Activated T-cell treated with anti-CD3 and anti-CD28 coated beads for 1 hour (primary cell): Measurements from ENCODE around the gene HECA.
"Not testable (repeated sequence)": the region's sequence is repeated elsewhere in the genome, so short reads cannot be mapped to it uniquely, and the experiment has no call there.

ENCODE experiments used
- DNase-seq: peaks from one replicate; pipeline ENCODE4 v3.0.0-alpha.2; 2020; ENCODE audit warnings: low read depth

The HECA gene, protein sequence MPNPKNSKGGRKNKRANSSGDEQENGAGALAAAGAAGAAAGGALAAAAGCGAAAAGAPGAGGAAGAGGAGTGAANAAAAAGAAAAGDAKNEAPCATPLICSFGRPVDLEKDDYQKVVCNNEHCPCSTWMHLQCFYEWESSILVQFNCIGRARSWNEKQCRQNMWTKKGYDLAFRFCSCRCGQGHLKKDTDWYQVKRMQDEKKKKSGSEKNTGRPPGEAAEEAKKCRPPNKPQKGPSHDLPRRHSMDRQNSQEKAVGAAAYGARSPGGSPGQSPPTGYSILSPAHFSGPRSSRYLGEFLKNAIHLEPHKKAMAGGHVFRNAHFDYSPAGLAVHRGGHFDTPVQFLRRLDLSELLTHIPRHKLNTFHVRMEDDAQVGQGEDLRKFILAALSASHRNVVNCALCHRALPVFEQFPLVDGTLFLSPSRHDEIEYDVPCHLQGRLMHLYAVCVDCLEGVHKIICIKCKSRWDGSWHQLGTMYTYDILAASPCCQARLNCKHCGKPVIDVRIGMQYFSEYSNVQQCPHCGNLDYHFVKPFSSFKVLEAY

DNA sequence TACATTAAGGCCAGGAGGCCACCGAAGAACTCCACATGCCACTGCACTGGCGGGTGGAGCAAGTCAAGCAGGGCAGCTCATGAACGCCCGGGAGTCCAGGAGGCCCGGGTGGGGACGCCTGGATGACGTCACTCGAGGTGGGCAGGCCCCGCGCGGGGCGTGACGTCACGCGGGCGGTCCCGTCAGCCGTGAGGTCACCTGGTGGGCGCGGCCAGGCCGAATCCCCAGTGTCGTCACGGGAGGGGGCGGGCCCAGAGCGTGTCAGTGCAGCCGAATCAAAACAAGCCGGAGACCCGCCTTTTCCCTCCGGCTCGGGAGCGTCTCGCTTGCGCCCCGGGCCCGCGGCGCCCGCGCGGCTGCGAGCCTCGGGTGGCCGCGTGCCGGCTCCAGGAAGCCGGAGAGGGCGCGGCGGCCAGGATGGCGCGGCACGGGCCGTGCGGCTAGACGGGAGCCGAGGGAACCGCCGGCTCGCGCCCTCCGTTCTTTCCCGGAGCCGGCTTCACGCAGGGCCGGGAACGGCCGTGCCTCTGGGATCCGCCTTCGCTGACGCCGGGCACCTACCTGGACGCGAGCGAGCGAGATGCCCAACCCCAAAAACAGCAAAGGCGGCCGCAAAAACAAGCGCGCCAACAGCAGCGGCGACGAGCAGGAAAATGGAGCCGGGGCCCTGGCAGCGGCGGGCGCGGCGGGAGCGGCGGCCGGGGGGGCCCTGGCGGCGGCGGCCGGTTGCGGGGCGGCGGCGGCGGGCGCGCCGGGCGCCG lies at the start of gene HECA:
HECA (plus strand) TSS at position 264 of the 761 bp plus-strand sequence; CDS start at position 581, 317 bp downstream.
- peak; percentile 100 for DNase-seq

DNA sequence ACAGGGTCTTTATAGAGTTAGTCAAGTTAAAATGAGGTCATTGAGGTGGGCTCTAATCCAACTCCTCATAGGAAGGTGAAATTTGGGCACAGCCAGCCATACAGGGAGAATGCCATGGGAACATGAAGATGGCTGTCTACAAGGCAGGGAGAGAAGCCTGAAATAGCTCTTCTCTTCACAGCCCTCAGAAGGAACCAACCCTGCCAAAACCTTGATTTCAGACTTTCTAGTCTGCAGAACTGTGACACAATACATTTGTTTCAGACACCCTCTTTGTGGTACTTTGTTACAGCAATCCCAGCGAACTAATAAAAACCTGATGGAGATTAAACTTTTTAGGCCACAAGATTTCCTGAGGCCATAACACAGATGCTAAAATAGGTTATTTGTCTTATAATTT lies 43.1 kb upstream of the HECA start:
- no peak for DNase-seq

DNA sequence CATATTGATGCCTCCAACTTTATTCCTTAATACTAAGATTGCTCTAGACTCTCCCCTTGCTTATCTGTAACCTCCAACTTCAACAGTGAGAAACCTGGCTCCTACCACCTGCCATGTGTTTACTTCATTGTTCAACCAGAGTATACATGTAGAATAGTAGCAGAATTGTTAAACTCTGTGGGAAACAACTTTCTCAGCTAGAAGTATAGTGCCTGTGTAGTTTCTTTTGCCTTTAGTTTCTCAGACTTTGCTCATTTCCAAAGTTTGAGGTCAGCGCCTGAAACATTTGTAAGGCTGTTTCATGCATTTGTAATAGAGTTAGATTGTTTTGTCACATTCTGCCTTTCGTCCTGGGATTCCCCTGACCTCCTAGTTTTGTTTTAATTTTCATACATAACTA lies 34.9 kb upstream of the HECA start:
- DNase-seq, result no peak

DNA sequence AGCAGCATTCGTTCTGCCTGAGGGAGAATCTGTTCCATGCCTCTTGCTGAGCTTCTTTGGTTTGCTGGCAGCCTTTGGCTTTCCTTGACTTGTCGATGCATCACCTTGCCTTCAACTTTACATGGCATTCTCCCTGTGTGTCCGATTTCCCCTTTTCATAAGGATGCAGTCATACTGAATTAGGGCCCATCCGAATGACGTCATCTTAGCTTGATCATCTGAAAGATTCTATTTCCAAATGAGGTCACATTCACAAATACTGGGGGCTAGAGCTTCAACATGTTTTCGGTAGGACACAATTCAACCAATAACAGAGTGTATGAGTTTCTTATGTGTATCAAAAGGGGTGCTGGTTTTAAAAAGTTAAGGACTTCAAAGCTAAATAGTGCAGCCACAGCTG lies 27.8 kb upstream of the HECA start:
- no peak for DNase-seq

DNA sequence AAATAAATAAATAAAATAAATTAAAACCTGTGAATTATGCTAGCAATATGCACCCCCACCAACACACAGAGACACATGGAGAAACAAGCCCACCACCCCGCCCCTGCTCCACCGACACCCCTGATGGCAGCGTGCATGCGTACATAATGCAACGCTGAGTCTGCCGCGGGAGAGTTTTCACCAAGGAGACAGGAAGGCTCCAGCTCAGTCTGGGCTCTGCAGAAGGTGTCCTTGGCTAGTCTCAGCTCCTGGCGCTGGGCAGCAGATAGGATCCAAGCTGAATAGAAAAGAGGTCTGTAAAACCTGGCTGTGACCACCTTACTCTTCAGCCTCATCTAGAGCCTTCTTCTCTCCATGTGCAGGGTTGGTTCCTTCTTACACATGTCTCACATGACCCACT lies 26.5 kb upstream of the HECA start:
- DNase-seq, result no peak

DNA sequence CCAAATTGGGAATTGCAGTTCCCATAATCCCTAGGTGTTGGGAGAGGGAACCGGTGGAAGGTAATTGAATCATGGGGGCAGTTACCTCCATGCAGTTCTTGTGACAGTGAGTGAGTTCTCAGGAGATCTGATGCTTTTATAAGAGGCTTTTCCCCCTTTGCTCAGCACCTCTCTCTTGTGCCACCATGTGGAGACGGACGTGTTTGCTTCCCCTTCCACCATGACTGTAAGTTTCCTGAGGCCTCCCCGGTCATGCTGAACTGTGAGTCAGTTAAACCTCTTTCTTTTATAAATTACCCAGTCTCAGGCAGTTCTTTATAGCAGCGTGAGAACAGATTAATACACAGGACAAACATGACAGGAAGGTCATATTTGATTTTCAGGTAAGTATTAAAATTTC lies 25.3 kb upstream of the HECA start:
- no peak for DNase-seq

DNA sequence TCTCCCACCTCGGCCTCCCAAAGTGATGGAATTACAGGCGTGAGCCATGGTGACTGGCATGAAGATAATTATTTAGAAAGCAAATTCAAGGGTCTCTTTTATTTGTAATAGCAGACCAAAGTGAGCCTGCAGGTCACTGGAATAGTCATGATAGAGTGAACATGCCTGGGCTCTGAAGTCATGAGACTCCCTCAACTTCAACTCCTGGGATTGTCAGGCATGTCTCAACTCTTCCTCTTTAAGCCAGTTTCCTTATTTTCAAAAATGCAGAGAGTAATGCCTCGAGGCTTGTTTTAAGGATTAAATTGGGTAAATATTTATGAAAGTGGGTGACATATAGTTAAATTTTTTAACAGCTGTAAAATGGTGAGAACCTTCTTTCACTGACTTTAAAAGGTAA lies 22.7 kb upstream of the HECA start:
- DNase-seq, result no peak

DNA sequence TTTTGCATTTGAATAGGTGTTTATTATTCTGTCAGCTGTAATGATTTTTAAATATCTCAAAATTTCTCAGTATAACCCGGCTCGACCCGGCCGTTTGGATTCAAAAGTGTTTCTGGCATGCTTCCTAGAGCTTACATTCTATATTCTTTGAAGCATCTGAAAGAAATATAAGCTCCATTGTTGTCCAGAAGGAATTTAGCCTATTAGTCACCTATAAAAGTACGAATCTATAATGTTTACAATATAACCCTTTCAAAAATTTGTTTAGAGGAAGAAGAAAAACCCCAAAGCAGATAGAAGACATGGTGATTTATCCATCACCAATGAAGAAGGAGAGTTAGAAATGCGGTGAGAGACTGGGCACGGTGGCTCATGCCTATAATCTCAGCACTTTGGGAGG lies 22.3 kb upstream of the HECA start:
- no peak for DNase-seq

DNA sequence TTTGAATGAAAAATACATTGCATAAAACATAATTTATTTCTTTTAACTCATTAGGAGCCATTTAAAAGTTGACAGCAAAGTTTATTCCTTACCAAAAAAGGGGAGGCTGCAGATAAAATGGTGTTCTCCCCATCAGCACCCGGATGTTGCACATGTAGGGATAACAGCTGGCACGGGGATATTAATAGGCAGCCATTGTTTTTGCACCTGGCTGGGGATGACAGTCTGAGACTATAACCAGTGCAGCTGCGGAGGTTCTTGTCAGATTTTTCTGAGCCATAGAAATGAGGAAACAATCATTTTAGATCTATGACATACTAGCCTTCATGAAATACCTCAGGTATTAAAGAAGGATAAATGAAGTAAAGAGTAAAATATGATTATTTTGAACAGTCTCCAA lies 20.1 kb upstream of the HECA start:
- no peak for DNase-seq

DNA sequence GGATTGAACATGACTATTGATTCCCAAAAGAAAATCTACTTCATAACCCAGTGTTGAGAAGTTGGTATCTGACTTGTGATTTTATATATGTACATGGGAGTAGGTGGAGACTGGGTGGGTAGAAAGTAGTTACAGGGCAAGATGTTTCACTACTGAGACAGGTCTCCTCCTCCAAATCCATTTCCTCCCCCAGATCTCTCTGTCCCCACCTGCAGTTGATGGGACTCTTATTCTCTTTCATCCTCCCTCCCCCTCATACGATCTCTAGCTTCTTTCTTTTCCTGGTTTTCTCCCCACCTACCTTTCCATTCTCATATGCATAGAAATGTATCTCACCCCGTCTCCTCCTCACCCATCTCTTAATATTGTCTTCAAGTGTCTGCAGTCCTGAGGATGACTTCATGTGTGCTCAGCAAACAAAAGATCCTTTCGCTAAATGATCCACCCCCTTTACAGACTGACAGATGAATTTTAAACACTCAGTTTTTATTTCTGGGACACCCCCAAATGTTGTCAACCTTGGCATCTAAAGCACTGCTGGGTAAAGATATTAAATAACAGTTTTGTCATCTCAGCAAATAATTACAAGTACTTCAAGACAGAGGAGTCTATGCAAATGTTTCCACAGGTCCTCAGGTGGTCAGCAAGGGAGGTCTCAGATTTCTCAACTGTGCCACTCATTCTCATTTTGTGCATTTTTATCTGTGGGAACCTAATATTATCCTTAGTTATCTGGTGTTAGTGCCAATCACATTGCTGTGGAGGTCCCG lies 18.7 kb upstream of the HECA start:
- no peak for DNase-seq

DNA sequence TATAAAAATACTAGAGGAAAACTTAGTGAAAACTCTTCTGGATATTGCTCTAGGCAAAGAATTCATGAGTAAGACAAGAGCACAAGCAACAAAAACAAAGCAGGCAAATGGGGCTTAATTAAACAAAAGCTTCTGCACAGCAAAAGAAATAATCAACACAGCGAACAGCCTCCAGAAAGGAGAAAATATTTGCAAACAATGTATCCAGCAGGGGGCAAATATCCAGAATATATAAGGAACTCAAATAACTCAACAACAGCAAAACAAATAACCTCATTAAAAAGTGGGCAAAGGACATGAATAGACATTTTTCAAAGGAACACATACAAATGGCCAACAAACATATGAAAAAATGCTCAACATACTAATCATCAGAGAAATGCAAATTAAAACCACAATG lies 17.1 kb upstream of the HECA start:
- DNase-seq, result no peak

DNA sequence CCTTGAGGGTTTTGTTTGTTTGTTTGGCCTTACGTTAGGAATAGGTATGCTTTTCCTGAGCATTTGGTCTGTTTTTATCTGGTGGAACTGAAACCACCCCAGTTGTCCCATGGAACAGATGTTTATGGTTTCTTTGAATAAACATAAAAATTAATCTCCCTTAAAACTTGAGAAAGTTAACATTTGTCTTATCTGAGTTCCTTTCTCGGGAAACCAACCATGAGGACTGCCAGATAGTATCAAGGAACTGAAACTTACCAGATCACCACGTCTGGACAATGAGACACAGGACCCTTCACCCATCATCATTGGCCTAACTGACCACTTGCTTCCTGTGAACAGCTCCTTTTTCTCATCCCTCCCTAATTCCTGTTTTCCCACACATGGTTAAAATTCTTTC lies 15.3 kb upstream of the HECA start:
- DNase-seq, result no peak

DNA sequence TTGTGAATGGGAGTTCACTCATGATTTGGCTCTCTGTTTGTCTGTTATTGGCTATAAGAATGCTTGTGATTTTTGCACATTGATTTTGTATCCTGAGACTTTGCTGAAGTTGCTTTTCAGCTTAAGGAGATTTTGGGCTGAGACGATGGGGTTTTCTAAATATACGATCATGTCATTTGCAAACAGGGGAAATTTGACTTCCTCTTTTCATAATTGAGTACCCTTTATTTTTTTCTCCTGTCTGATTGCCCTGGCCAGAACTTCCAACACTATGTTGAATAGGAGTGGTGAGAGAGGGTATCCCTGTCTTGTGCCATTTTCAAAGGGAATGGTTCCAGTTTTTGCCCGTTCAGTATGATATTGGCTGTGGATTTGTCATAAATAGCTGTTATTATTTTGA lies 12.1 kb upstream of the HECA start:
- DNase-seq, result not testable (repeated sequence)

DNA sequence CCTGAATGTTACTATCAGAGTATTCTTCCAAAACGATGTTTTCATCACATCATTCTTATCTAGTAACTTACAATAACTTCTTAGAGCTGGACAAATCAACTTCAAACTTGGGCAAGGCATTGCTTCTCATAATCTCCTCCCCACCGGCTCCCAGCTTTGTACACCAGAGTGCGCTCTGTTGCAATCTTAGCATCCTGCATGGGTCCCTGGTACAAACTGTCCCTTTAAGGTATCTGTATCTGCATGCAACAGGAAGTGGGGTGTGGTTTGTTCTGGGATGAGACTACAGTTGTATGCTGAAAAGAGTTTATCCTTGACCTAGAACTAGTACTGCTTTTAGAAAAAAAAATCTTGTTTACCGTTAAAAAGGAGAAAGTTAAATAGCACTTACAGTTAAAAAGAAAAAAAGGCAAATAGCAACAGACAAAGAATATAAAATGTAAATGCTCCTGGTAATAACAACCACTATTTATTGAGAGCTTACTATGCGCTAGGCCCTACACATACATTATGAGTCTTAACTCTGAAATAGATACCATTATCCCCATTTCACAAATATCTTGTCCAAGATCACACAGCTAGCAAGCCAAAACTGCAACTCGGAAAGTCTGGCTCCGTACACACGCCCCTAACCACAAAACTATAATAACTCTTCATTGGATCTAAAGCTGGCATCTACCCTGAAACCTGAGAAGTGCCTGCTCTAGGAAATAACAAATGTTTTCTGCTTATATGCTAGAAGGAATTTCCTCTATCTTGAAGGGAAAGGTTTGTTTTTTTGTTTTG lies 9.8 kb upstream of the HECA start:
- peak; percentile 61 for DNase-seq

DNA sequence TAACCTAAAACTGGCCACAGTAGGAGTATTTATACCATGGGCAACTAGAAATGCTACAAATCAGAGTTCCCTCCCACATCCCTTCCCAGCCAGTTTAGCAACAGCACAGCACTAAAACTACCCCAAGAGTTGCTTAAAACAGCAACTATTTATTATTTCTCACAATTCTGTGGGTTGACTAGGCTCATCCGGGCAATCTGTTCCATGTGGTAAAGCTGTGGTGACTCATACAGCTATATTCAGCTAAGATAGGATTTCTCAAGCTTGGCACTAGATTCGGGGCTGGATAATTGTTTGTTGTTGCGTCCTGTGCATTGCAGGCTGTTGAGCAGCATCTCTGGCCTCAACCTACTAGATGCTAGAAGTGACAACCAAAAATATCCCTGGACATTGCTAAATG lies 8.6 kb upstream of the HECA start:
- DNase-seq, result no peak

DNA sequence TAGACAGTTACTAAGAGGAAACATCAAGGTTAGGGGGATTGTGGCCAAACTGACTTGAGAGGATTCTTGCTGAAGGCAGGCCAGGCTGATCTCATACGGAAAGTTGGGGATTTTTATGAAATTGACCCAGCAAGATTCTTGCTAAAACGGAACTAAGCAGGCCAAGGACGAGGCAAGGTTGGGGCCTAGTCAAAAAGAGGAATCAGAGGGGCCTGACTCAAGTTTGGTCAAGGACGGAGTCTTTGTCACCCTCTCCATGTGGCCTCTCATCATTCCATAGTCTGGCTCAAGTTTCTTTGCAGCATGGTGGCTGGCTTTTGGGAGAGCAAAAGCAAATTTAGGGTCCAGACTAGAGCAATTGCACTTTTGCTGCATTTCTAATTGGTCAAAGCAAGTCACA lies 7.9 kb upstream of the HECA start:
- DNase-seq, result no peak

DNA sequence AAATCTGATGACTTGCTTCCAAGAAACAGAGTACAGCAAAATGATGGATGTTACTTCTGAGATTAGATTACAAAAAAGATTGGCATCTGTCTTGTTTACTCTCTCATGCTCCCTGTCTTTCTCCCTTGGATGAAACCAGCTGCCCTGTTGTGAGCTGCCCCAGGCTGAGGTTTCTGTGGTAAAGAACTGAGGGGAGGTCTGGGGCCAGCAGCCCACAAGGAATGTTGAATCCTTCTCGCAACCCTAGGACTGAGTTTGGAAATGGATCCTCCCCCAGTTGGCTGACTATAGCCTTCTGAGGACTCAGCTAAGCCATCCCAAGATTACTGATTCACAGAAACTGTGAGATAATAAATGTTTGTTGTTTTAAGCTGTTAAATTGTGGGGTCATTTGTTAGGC lies 5.6 kb upstream of the HECA start:
- no peak for DNase-seq

DNA sequence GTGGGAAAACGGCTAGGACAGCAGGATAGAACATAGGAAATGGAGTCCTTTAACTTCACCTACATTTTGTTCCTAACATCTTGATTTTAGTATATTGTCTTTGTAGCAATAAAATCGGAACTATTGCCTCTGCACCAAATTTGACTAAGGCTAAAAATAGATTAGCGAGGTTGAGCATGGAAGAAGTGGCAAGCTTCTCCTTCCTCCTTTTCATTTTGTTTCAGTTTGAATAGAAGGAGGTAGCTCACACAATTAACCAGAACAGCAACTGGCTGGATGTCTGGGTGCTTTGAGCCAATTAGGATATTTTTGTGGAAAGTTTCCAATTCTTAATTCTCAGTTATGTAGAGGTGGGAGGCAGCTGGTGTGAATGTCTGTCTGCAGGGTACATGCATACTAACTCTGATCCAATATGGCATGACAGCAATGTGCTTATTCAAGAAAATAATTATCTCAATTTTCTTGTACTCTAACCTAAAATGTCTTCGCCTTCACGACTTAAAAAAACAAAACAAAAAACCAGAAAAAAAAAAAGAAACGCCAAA lies 3.1 kb upstream of the HECA start:
- no peak for DNase-seq

DNA sequence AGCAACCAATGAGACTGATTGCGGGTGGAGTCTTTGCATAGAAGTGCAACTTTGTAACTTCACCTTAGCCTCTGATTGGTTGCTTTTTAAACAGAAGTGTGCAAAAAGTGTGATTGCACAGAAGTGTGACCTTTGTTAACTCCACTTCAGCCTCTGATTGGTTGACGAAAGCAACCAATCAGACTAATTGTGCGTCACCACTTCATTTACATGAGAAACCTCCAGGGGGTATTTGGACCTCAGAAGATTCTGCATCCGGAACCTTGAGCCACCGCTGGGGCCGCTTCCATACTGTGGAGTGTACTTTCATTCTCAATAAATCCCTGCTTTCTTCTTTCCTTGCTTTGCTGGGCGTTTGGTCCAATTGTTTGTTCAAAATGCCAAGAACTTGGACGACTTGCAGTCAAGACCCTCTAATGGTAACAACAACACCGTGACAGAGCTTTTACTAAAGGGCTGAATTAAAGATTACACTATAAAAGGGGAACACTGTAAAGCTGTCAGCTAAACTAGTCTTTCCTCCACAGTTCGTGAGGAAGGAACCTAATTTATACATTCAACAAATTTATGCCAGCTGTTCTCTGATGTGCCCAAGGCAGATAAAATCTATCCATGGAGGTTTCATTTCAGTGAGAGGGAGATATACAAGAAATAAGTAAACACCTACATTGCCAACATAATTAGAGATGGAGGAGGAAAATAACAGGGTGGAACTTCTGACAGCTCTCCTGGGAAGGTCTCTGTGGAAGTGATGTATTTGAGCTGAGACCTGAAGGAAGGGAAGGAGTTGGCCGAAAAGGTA lies 1.4 kb upstream of the HECA start:
- no peak for DNase-seq

DNA sequence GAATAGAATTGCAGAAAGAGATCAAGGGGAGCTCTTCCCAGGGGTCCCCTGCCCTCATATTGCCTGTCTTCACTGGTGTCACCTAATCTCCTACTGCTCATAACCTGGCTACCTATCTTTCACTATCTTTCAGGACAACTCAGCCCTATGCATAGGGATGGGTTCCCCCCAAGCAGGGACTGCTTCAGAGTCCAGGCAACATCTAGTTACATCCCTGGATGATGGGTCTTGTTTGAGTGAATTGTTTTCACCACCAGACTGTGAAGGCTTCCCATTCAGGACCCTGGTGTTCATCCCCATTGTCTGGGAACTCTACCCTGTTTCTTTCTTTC lies 850 bp upstream of the HECA start:
- no peak for DNase-seq
